ENCODE data around the gene SLC44A1. TPM values are rescaled to one million over a fixed set of nuclear protein-coding genes. Genes with fewer than 3 reads are reported as not detected.
A peak's percentile ranks its signal among the peaks of the same experiment; 100 is the strongest.

SLC44A1 gene
- polyA plus RNA-seq, 6 donors from 2014 or later, result 12.9 to 24.6 (median 19.3) TPM

GRCh38 chr9:105342147-105342505, 97.7 kb downstream of the SLC44A1 start:
- H3K9me3 Mint-ChIP-seq, result no peaks in the 10 kb centered on the region

GRCh38 chr9:105344283-105344682, 99.8 kb downstream of the SLC44A1 start:
- Mint-ChIP-seq H3K4me3 (no peak overlapping the region), H3K9me3 (no peaks in the 10 kb centered on the region), H3K36me3 (no peaks in the 10 kb centered on the region), H3K4me1 (peaks cover 6 to 10% (median 8%) of the 10 kb centered on the region in 3 donors), H3K27me3 (no peaks in the 10 kb centered on the region), H3K27ac (no peak overlapping the region)
- DNase-seq, result no peak
- ATAC-seq (ENCODE audit: low read depth in 2 of 2), result no peak

More at GRCh38 chr9:105342147-105342505, 97.7 kb downstream of the SLC44A1 start:
- Mint-ChIP-seq H3K36me3 (no peaks in the 10 kb centered on the region), H3K4me3 (no peak overlapping the region), H3K4me1 (peaks cover 6 to 10% (median 8%) of the 10 kb centered on the region in 3 donors), H3K27ac (peak overlapping the region in 3 of 6 donors; percentile 2 to 68 (median 28)), H3K27me3 (no peaks in the 10 kb centered on the region)
- ATAC-seq (ENCODE audit: low read depth in 2 of 2), result no peak
- no peak for DNase-seq

- ATAC-seq (ENCODE audit: low read depth in 2 of 2) (no peak), DNase-seq (no peak)
- Mint-ChIP-seq H3K36me3 (peaks cover 0 to 3% of the 10 kb centered on the region in 2 donors), H3K9me3 (no peaks in the 10 kb centered on the region), H3K4me3 (no peak overlapping the region), H3K4me1 (peaks cover 6 to 10% (median 8%) of the 10 kb centered on the region in 3 donors), H3K27me3 (no peaks in the 10 kb centered on the region), H3K27ac (no peak overlapping the region)
Observed at GRCh38 chr9:105345626-105346025, 101.2 kb downstream of the SLC44A1 start.

- ATAC-seq (ENCODE audit: low read depth in 2 of 2) (no peak), DNase-seq (no peak)
- peaks cover 6 to 10% (median 8%) of the 10 kb centered on the region in 3 donors for H3K4me1 Mint-ChIP-seq
- H3K9me3 Mint-ChIP-seq, result no peaks in the 10 kb centered on the region
- H3K27me3 Mint-ChIP-seq, result no peaks in the 10 kb centered on the region
- H3K4me3 Mint-ChIP-seq, result no peak overlapping the region
- no peak overlapping the region for H3K27ac Mint-ChIP-seq
- peaks cover 0 to 3% of the 10 kb centered on the region in 2 donors for H3K36me3 Mint-ChIP-seq
Observed at GRCh38 chr9:105346273-105346672, 101.8 kb downstream of the SLC44A1 start.

GRCh38 chr9:105354448-105354847, 110.0 kb downstream of the SLC44A1 start:
- ATAC-seq (ENCODE audit: low read depth in 2 of 2), result no peak
- peaks cover 0 to 9% (median 7%) of the 10 kb centered on the region in 3 donors for H3K4me1 Mint-ChIP-seq
- H3K27ac Mint-ChIP-seq, result no peak overlapping the region
- no peak overlapping the region for H3K4me3 Mint-ChIP-seq
- DNase-seq, result no peak
- H3K27me3 Mint-ChIP-seq, result no peaks in the 10 kb centered on the region
- peaks cover under 1 to 10% of the 10 kb centered on the region in 2 donors for H3K36me3 Mint-ChIP-seq
- no peaks in the 10 kb centered on the region for H3K9me3 Mint-ChIP-seq

- no peak overlapping the region for H3K27ac Mint-ChIP-seq
- peaks cover 5 to 9% (median 7%) of the 10 kb centered on the region in 3 donors for H3K4me1 Mint-ChIP-seq
- H3K4me3 Mint-ChIP-seq, result no peak overlapping the region
- no peaks in the 10 kb centered on the region for H3K9me3 Mint-ChIP-seq
- ATAC-seq (ENCODE audit: low read depth in 2 of 2) (peak; percentile 100), DNase-seq (peak; percentile 41)
- H3K36me3 Mint-ChIP-seq, result peaks cover 10 to 13% of the 10 kb centered on the region in 2 donors
- H3K27me3 Mint-ChIP-seq, result no peaks in the 10 kb centered on the region
Observed at GRCh38 chr9:105355781-105356180, 111.3 kb downstream of the SLC44A1 start.

- no peak for DNase-seq
- ATAC-seq (ENCODE audit: low read depth in 2 of 2), result no peak
- Mint-ChIP-seq H3K9me3 (no peaks in the 10 kb centered on the region), H3K27ac (no peak overlapping the region), H3K4me1 (peaks cover 5 to 9% (median 7%) of the 10 kb centered on the region in 3 donors), H3K36me3 (peaks cover 10 to 28% of the 10 kb centered on the region in 2 donors), H3K4me3 (no peak overlapping the region), H3K27me3 (no peaks in the 10 kb centered on the region)
Observed at GRCh38 chr9:105357937-105358336, 113.5 kb downstream of the SLC44A1 start.

GRCh38 chr9:105359892-105360291, 115.4 kb downstream of the SLC44A1 start:
- no peaks in the 10 kb centered on the region for H3K9me3 Mint-ChIP-seq
- H3K27me3 Mint-ChIP-seq, result no peaks in the 10 kb centered on the region
- DNase-seq (no peak), ATAC-seq (ENCODE audit: low read depth in 2 of 2) (no peak)
- peaks cover 5 to 9% (median 7%) of the 10 kb centered on the region in 3 donors for H3K4me1 Mint-ChIP-seq
- H3K36me3 Mint-ChIP-seq, result peaks cover 10 to 28% of the 10 kb centered on the region in 2 donors
- peak overlapping the region in 2 of 6 donors; percentile 41 to 68 for H3K27ac Mint-ChIP-seq
- H3K4me3 Mint-ChIP-seq, result no peak overlapping the region

GRCh38 chr9:105360344-105360743, 115.9 kb downstream of the SLC44A1 start:
- Mint-ChIP-seq H3K4me1 (peaks cover 5 to 9% (median 7%) of the 10 kb centered on the region in 3 donors), H3K9me3 (no peaks in the 10 kb centered on the region), H3K4me3 (no peak overlapping the region), H3K36me3 (peaks cover 10 to 28% of the 10 kb centered on the region in 2 donors), H3K27me3 (no peaks in the 10 kb centered on the region), H3K27ac (no peak overlapping the region)
- ATAC-seq (ENCODE audit: low read depth in 2 of 2) (no peak), DNase-seq (no peak)

- H3K36me3 Mint-ChIP-seq, result peaks cover 23 to 36% of the 10 kb centered on the region in 2 donors
- H3K9me3 Mint-ChIP-seq, result no peaks in the 10 kb centered on the region
- H3K4me3 Mint-ChIP-seq, result no peak overlapping the region
- no peaks in the 10 kb centered on the region for H3K27me3 Mint-ChIP-seq
- peaks cover 0 to 5% (median 0%) of the 10 kb centered on the region in 3 donors for H3K4me1 Mint-ChIP-seq
- DNase-seq, result no peak
- ATAC-seq (ENCODE audit: low read depth in 2 of 2), result no peak
- no peak overlapping the region for H3K27ac Mint-ChIP-seq
Observed at GRCh38 chr9:105361873-105362272, 117.4 kb downstream of the SLC44A1 start.

- DNase-seq (no peak), ATAC-seq (ENCODE audit: low read depth in 2 of 2) (no peak)
- H3K36me3 Mint-ChIP-seq, result peaks cover 24 to 40% of the 10 kb centered on the region in 2 donors
- no peak overlapping the region for H3K4me3 Mint-ChIP-seq
- H3K27me3 Mint-ChIP-seq, result no peaks in the 10 kb centered on the region
- peaks cover 0 to 5% (median 0%) of the 10 kb centered on the region in 3 donors for H3K4me1 Mint-ChIP-seq
- no peaks in the 10 kb centered on the region for H3K9me3 Mint-ChIP-seq
- no peak overlapping the region for H3K27ac Mint-ChIP-seq
Observed at GRCh38 chr9:105362470-105362869, 118.0 kb downstream of the SLC44A1 start.

- ATAC-seq (ENCODE audit: low read depth in 2 of 2), result no peak
Observed at GRCh38 chr9:105363837-105364236, 119.4 kb downstream of the SLC44A1 start.

GRCh38 chr9:105369911-105370310, 125.5 kb downstream of the SLC44A1 start:
- ATAC-seq (ENCODE audit: low read depth in 2 of 2), result no peak
- no peak overlapping the region for H3K4me3 Mint-ChIP-seq
- no peaks in the 10 kb centered on the region for H3K4me1 Mint-ChIP-seq
- no peaks in the 10 kb centered on the region for H3K9me3 Mint-ChIP-seq
- DNase-seq, result no peak
- no peaks in the 10 kb centered on the region for H3K27me3 Mint-ChIP-seq
- H3K36me3 Mint-ChIP-seq, result peaks cover 15 to 32% of the 10 kb centered on the region in 2 donors
- H3K27ac Mint-ChIP-seq, result peak overlapping the region in 2 of 6 donors; percentile 37 to 53

More at GRCh38 chr9:105363837-105364236, 119.4 kb downstream of the SLC44A1 start:
- H3K36me3 Mint-ChIP-seq, result peaks cover 24 to 47% of the 10 kb centered on the region in 2 donors
- no peak for DNase-seq
- no peaks in the 10 kb centered on the region for H3K9me3 Mint-ChIP-seq
- no peak overlapping the region for H3K27ac Mint-ChIP-seq
- no peaks in the 10 kb centered on the region for H3K27me3 Mint-ChIP-seq
- H3K4me3 Mint-ChIP-seq, result no peak overlapping the region
- H3K4me1 Mint-ChIP-seq, result peaks cover 0 to 5% (median 0%) of the 10 kb centered on the region in 3 donors

GRCh38 chr9:105373723-105374122, 129.3 kb downstream of the SLC44A1 start:
- no peaks in the 10 kb centered on the region for H3K4me1 Mint-ChIP-seq
- ATAC-seq (ENCODE audit: low read depth in 2 of 2) (no peak), DNase-seq (no peak)
- no peak overlapping the region for H3K4me3 Mint-ChIP-seq
- peak overlapping the region in 1 of 6 donors; percentile 40 for H3K27ac Mint-ChIP-seq
- peaks cover 0 to 13% of the 10 kb centered on the region in 2 donors for H3K36me3 Mint-ChIP-seq
- H3K9me3 Mint-ChIP-seq, result no peaks in the 10 kb centered on the region
- H3K27me3 Mint-ChIP-seq, result no peaks in the 10 kb centered on the region

GRCh38 chr9:105375323-105375722, 130.9 kb downstream of the SLC44A1 start:
- peaks cover 0 to 7% of the 10 kb centered on the region in 2 donors for H3K36me3 Mint-ChIP-seq
- no peak overlapping the region for H3K4me3 Mint-ChIP-seq
- no peak overlapping the region for H3K27ac Mint-ChIP-seq
- H3K27me3 Mint-ChIP-seq, result no peaks in the 10 kb centered on the region
- H3K9me3 Mint-ChIP-seq, result no peaks in the 10 kb centered on the region
- no peaks in the 10 kb centered on the region for H3K4me1 Mint-ChIP-seq
- ATAC-seq (ENCODE audit: low read depth in 2 of 2) (no peak), DNase-seq (no peak)

All from naive B cell (primary cell).